HepG2 (cell line): ENCODE results near the gene MDH2. TPM values are rescaled to one million over a fixed set of nuclear protein-coding genes. Genes with fewer than 3 reads are reported as not detected.

Experiments used
- ATF4 ChIP-seq, 2 experiments: fragments of 450-650 bp in 1 of 2; sonication (generic) in 1 of 2; formaldehyde crosslinking; IDR thresholded peaks; 2 replicates each; pipeline versions ENCODE4 v1.5.0 to v1.8.0; 2020 to 2022; ENCODE audit warnings: mild to moderate bottlenecking in 1 of 2, missing genetic modification reagents in 1 of 2
- ELF1 ChIP-seq: sonication (generic); formaldehyde crosslinking; IDR thresholded peaks from 2 replicates; pipeline ENCODE4 v1.4.0; 2020; ENCODE audit warnings: missing genetic modification reagents
- EP300 ChIP-seq, 3 experiments: sonication (generic) in 1 of 3; formaldehyde crosslinking in 1 of 3; IDR thresholded peaks; 2 replicates each; pipeline versions ENCODE4 v1.5.1 to v1.6.1; 2011 to 2020; ENCODE audit warnings: low read depth in 2 of 3, low read length in 2 of 3, borderline replicate concordance in 1 of 3, improper control_type of control experiment in 1 of 3, mild to moderate bottlenecking in 1 of 3, missing genetic modification reagents in 1 of 3, moderate library complexity in 1 of 3
- HMG20A ChIP-seq: IDR thresholded peaks from 2 replicates; pipeline ENCODE4 v1.6.1; 2016; ENCODE audit warnings: borderline replicate concordance
- JUNB ChIP-seq: sonication (generic); formaldehyde crosslinking; IDR thresholded peaks from 2 replicates; pipeline ENCODE4 v1.8.0; 2022; ENCODE audit warnings: missing genetic modification reagents, mild to moderate bottlenecking, borderline replicate concordance
- REXO4 ChIP-seq: sonication (generic); formaldehyde crosslinking; IDR thresholded peaks from 2 replicates; pipeline ENCODE4 v1.8.0; 2022; ENCODE audit warnings: missing genetic modification reagents, mild to moderate bottlenecking, borderline replicate concordance
- SMAD3 ChIP-seq: sonication (generic); formaldehyde crosslinking; IDR thresholded peaks from 2 replicates; pipeline ENCODE4 v1.4.0; 2020; ENCODE audit warnings: missing genetic modification reagents
- WIZ ChIP-seq: sonication (generic); formaldehyde crosslinking; IDR thresholded peaks from 2 replicates; pipeline ENCODE4 v1.5.1; 2020; ENCODE audit warnings: mild to moderate bottlenecking, missing genetic modification reagents
- ZFP36 ChIP-seq: fragments of 150-350 bp; IDR thresholded peaks from 2 replicates; pipeline ENCODE4 v1.6.1; 2018; ENCODE audit warnings: borderline replicate concordance, low read length, low read depth; ENCODE audit not compliant: partially characterized antibody
- ZNF333 ChIP-seq: sonication (generic); formaldehyde crosslinking; IDR thresholded peaks from 2 replicates; pipeline ENCODE4 v1.4.0; 2020; ENCODE audit warnings: mild to moderate bottlenecking, missing genetic modification reagents, borderline replicate concordance
- ZNF335 ChIP-seq: sonication (generic); formaldehyde crosslinking; IDR thresholded peaks from 2 replicates; pipeline ENCODE4 v1.4.0; 2020; ENCODE audit warnings: missing genetic modification reagents
- ZNF33A ChIP-seq: sonication (generic); formaldehyde crosslinking; IDR thresholded peaks from 2 replicates; pipeline ENCODE4 v1.5.1; 2020; ENCODE audit warnings: missing genetic modification reagents, mild to moderate bottlenecking, moderate library complexity, borderline replicate concordance
- ZNF501 ChIP-seq: sonication (generic); formaldehyde crosslinking; IDR thresholded peaks from 2 replicates; pipeline ENCODE4 v1.5.1; 2020; ENCODE audit warnings: mild to moderate bottlenecking, moderate library complexity, missing genetic modification reagents
- ZNF672 ChIP-seq: sonication (generic); formaldehyde crosslinking; IDR thresholded peaks from 2 replicates; pipeline ENCODE4 v1.8.1; 2022; ENCODE audit warnings: missing genetic modification reagents
- polyA plus RNA-seq, 8 experiments: library from polyadenylated mRNA; depleted of rRNA in 3 of 8; stranded (reverse) in 7 of 8; unstranded in 1 of 8; fragments of >200 nt; fragmentation: Illumina TruSeq in 4 of 8; extraction: Trizol in 4 of 8; gene quantifications; 2 replicates each; pipeline versions ENCODE4 v1.2.1 to v1.2.3, GENCODE V29; 2011 to 2016; ENCODE audit warnings: low read depth in 4 of 8, missing spikeins in 1 of 8, mixed read lengths in 1 of 8; ENCODE audit not compliant: insufficient read depth in 1 of 8
- total RNA-seq, 5 experiments: library from RNA; depleted of rRNA; stranded (reverse); fragments of >200 nt; fragmentation: Illumina TruSeq; extraction: Trizol; gene quantifications; 2 replicates each; pipeline ENCODE4 v1.2.3, GENCODE V29; 2016; ENCODE audit warnings: low read depth in 1 of 5
- TF ChIP-seq, protein P1 (sequence below): sonication (generic); formaldehyde crosslinking; IDR thresholded peaks from 2 replicates; pipeline ENCODE4 v1.4.0; 2020; ENCODE audit warnings: missing genetic modification reagents
- TF ChIP-seq, protein P2 (sequence below): sonication (generic); formaldehyde crosslinking; IDR thresholded peaks from 2 replicates; pipeline ENCODE4 v1.5.0; 2020; ENCODE audit warnings: missing genetic modification reagents
- TF ChIP-seq, protein P3 (sequence below): sonication (generic); formaldehyde crosslinking; IDR thresholded peaks from 2 replicates; pipeline ENCODE4 v1.4.0; 2020; ENCODE audit warnings: mild to moderate bottlenecking, missing genetic modification reagents
- TF ChIP-seq, protein P4 (sequence below): sonication (generic); formaldehyde crosslinking; IDR thresholded peaks from 2 replicates; pipeline ENCODE4 v1.5.1; 2020; ENCODE audit warnings: mild to moderate bottlenecking, missing genetic modification reagents, moderate library complexity
- TF ChIP-seq, protein P5 (sequence below): sonication (generic); formaldehyde crosslinking; IDR thresholded peaks from 2 replicates; pipeline ENCODE4 v1.5.0; 2020; ENCODE audit warnings: mild to moderate bottlenecking, missing genetic modification reagents, borderline replicate concordance

The MDH2 gene
- total and polyA plus RNA-seq, 2 of the 13 experiments (the other 11 are each of a cell fraction or from before 2014, with no cell fraction given), result 81.4 to 90.3 TPM

GRCh38 chr7:76108540-76109233, 60.8 kb downstream of the MDH2 start (continued):
- TF ChIP-seq ZFP36 (no peak), REXO4 (no peak), ZNF33A (CRISPR knock-in tag) (no peak), EP300 (IDR thresholded peaks at IDR 0.05; ENCODE audit: low read depth in 2 of 2, low read length in 2 of 2) (peak in 1 of 2 experiments; percentile 52; a peak in 2 of 4 replicates), EP300 (CRISPR knock-in tag; IDR thresholded peaks at IDR 0.05; ENCODE audit: borderline replicate concordance) (no peak), ZNF672 (no peak), WIZ (CRISPR knock-in tag) (no peak), HMG20A (CRISPR knock-in tag) (peak; percentile 31; the same call in 1 of the 2 replicates), ZNF335 (no peak), SMAD3 (CRISPR knock-in tag) (peak; percentile 72; the same call in 1 of the 2 replicates), ATF4 (CRISPR knock-in tag; IDR thresholded peaks at IDR 0.05) (no peak), ZNF501 (CRISPR knock-in tag) (0 out of 2 replicates have a peak, but pooled peaks have one; percentile 23), ZNF333 (no peak), JUNB (peak; percentile 85), ELF1 (CRISPR knock-in tag) (0 out of 2 replicates have a peak, but pooled peaks have one; percentile 23)
- TF ChIP-seq, protein P1, sequence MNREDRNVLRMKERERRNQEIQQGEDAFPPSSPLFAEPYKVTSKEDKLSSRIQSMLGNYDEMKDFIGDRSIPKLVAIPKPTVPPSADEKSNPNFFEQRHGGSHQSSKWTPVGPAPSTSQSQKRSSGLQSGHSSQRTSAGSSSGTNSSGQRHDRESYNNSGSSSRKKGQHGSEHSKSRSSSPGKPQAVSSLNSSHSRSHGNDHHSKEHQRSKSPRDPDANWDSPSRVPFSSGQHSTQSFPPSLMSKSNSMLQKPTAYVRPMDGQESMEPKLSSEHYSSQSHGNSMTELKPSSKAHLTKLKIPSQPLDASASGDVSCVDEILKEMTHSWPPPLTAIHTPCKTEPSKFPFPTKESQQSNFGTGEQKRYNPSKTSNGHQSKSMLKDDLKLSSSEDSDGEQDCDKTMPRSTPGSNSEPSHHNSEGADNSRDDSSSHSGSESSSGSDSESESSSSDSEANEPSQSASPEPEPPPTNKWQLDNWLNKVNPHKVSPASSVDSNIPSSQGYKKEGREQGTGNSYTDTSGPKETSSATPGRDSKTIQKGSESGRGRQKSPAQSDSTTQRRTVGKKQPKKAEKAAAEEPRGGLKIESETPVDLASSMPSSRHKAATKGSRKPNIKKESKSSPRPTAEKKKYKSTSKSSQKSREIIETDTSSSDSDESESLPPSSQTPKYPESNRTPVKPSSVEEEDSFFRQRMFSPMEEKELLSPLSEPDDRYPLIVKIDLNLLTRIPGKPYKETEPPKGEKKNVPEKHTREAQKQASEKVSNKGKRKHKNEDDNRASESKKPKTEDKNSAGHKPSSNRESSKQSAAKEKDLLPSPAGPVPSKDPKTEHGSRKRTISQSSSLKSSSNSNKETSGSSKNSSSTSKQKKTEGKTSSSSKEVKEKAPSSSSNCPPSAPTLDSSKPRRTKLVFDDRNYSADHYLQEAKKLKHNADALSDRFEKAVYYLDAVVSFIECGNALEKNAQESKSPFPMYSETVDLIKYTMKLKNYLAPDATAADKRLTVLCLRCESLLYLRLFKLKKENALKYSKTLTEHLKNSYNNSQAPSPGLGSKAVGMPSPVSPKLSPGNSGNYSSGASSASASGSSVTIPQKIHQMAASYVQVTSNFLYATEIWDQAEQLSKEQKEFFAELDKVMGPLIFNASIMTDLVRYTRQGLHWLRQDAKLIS (CRISPR knock-in tag), result no peak
- TF ChIP-seq, protein P2, sequence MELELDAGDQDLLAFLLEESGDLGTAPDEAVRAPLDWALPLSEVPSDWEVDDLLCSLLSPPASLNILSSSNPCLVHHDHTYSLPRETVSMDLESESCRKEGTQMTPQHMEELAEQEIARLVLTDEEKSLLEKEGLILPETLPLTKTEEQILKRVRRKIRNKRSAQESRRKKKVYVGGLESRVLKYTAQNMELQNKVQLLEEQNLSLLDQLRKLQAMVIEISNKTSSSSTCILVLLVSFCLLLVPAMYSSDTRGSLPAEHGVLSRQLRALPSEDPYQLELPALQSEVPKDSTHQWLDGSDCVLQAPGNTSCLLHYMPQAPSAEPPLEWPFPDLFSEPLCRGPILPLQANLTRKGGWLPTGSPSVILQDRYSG, result no peak
- TF ChIP-seq, protein P3, sequence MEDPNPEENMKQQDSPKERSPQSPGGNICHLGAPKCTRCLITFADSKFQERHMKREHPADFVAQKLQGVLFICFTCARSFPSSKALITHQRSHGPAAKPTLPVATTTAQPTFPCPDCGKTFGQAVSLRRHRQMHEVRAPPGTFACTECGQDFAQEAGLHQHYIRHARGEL (CRISPR knock-in tag), result no peak
- TF ChIP-seq, protein P4, sequence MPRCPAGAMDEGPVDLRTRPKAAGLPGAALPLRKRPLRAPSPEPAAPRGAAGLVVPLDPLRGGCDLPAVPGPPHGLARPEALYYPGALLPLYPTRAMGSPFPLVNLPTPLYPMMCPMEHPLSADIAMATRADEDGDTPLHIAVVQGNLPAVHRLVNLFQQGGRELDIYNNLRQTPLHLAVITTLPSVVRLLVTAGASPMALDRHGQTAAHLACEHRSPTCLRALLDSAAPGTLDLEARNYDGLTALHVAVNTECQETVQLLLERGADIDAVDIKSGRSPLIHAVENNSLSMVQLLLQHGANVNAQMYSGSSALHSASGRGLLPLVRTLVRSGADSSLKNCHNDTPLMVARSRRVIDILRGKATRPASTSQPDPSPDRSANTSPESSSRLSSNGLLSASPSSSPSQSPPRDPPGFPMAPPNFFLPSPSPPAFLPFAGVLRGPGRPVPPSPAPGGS (CRISPR knock-in tag), result no peak
- TF ChIP-seq, protein P5, sequence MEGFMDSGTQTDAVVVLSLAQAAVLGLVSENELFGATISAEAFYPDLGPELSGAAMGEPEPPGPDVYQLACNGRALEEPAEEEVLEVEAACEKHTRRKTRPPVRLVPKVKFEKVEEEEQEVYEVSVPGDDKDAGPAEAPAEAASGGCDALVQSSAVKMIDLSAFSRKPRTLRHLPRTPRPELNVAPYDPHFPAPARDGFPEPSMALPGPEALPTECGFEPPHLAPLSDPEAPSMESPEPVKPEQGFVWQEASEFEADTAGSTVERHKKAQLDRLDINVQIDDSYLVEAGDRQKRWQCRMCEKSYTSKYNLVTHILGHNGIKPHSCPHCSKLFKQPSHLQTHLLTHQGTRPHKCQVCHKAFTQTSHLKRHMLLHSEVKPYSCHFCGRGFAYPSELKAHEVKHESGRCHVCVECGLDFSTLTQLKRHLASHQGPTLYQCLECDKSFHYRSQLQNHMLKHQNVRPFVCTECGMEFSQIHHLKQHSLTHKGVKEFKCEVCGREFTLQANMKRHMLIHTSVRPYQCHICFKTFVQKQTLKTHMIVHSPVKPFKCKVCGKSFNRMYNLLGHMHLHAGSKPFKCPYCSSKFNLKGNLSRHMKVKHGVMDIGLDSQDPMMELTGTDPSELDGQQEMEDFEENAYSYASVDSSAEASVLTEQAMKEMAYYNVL, result peak; percentile 36; the same call in 1 of the 2 replicates
